Keratinocyte (primary cell): Measurements from ENCODE around the gene SYPL2. TPM values are rescaled to one million over a fixed set of nuclear protein-coding genes. Genes with fewer than 3 reads are reported as not detected.

Experiments used
- DNase-seq: peaks from one replicate; pipeline ENCODE4 v3.0.0-alpha.2; 2011; ENCODE audit warnings: low read depth, missing footprints, low spot score
- FAIRE-seq: peaks from 2 replicates; lab custom pipeline; 2011; peaks lifted over from hg19 to GRCh38; lab: Jason Lieb, UNC
- H2AFZ ChIP-seq: 2 replicates; pipeline ENCODE4 v1.6.0; 2012; ENCODE audit warnings: low read length, control low read depth, inconsistent platforms; ENCODE audit not compliant: control insufficient read depth
- H3K27ac ChIP-seq: 2 replicates; pipeline ENCODE4 v1.5.1; 2011; ENCODE audit warnings: low read length; ENCODE audit not compliant: control insufficient read depth, insufficient read depth
- H3K27me3 ChIP-seq: 3 replicates; pipeline ENCODE4 v1.6.0; 2011; ENCODE audit warnings: low read length; ENCODE audit not compliant: control insufficient read depth, insufficient read depth; ENCODE audit errors: extremely low read depth
- H3K36me3 ChIP-seq, 2 experiments: 2 replicates in 1 of 2; 3 replicates in 1 of 2; pipeline ENCODE4 v1.5.1; 2011; ENCODE audit warnings: low read length in 2 of 2, mild to moderate bottlenecking in 1 of 2; ENCODE audit not compliant: control insufficient read depth in 2 of 2, insufficient read depth in 2 of 2; ENCODE audit errors: extremely low read depth in 1 of 2
- H3K4me1 ChIP-seq: 3 replicates; pipeline ENCODE4 v1.5.1; 2011; ENCODE audit warnings: low read length; ENCODE audit not compliant: control insufficient read depth, insufficient read depth; ENCODE audit errors: extremely low read depth
- H3K4me2 ChIP-seq: 3 replicates; pipeline ENCODE4 v1.6.0; 2011; ENCODE audit warnings: low read depth, low read length; ENCODE audit not compliant: control insufficient read depth, insufficient read depth; ENCODE audit errors: extremely low read depth
- H3K4me3 ChIP-seq, 3 experiments: fragments of 200-600 bp in 1 of 3; sonication (generic) in 1 of 3; 2 replicates in 2 of 3; 3 replicates in 1 of 3; pipeline ENCODE4 v1.5.1; 2011 to 2016; ENCODE audit warnings: low read length in 3 of 3, mild to moderate bottlenecking in 3 of 3, control low read depth in 2 of 3, inconsistent platforms in 1 of 3, low read depth in 1 of 3, mixed read lengths in 1 of 3, mixed run types in 1 of 3, moderate library complexity in 1 of 3; ENCODE audit not compliant: control insufficient read depth in 2 of 3, insufficient read depth in 2 of 3; ENCODE audit errors: extremely low read depth in 1 of 3
- H3K79me2 ChIP-seq: 2 replicates; pipeline ENCODE4 v1.6.0; 2012; ENCODE audit warnings: low read length; ENCODE audit not compliant: control insufficient read depth, insufficient read depth
- H3K9ac ChIP-seq: 3 replicates; pipeline ENCODE4 v1.6.0; 2011; ENCODE audit warnings: low read length; ENCODE audit not compliant: control insufficient read depth, insufficient read depth; ENCODE audit errors: extremely low read depth
- H3K9me1 ChIP-seq: 3 replicates; pipeline ENCODE4 v1.6.0; 2011; ENCODE audit warnings: low read length; ENCODE audit not compliant: control insufficient read depth, insufficient read depth; ENCODE audit errors: extremely low read depth
- H3K9me3 ChIP-seq: 2 replicates; pipeline ENCODE4 v1.5.1; 2012; ENCODE audit warnings: low read depth, low read length; ENCODE audit not compliant: control insufficient read depth
- H4K20me1 ChIP-seq: 3 replicates; pipeline ENCODE4 v1.6.0; 2011; ENCODE audit warnings: low read length; ENCODE audit not compliant: control insufficient read depth, insufficient read depth; ENCODE audit errors: extremely low read depth
- CTCF ChIP-seq, 3 experiments: IDR thresholded peaks in 1 of 3; conservative IDR thresholded peaks in 1 of 3; optimal IDR thresholded peaks in 1 of 3; 2 replicates in 2 of 3; 3 replicates in 1 of 3; pipeline versions ENCODE3 to v1.5.1; 2011; ENCODE audit warnings: low read length in 3 of 3, mild to moderate bottlenecking in 3 of 3, moderate library complexity in 2 of 3, control low read depth in 1 of 3, inconsistent platforms in 1 of 3; ENCODE audit not compliant: insufficient read depth in 2 of 3; ENCODE audit errors: extremely low read depth in 1 of 3
- EZH2 ChIP-seq: IDR thresholded peaks from one replicate; pipeline ENCODE4 v1.6.1; 2012; ENCODE audit warnings: inconsistent platforms, mild to moderate bottlenecking, low read length, moderate library complexity
- dilution Hi-C: fragments of 300-500 bp; cut with MboI; formaldehyde crosslinking; loops from one replicate; pipeline ENCODE4 v1.7.0; 2020; ENCODE audit warnings: low sequenced_read_pairs; ENCODE audit not compliant: extremely low pct_ligation_motif_present
- polyA plus RNA-seq, 5 experiments: library from polyadenylated mRNA; depleted of rRNA in 3 of 5; stranded (reverse) in 3 of 5; stranded (forward) in 1 of 5; unstranded in 1 of 5; fragments of >200 nt; gene quantifications; 1 replicate in 1 of 5; 2 replicates in 3 of 5; 3 replicates in 1 of 5; pipeline versions ENCODE4 v1.2.1 to v1.2.3, GENCODE V29; 2011 to 2012; ENCODE audit warnings: missing spikeins in 2 of 5, low read depth in 1 of 5, low replicate concordance in 1 of 5

Gene SYPL2
- polyA plus RNA-seq, 1 donor (not counting 4 experiments of a cell fraction or from before 2014, with no cell fraction given) = not detected

- Histone ChIP-seq H3K27me3 (no peaks in the 10 kb centered on the region), H3K4me1 (peaks cover 7% of the 10 kb centered on the region), H4K20me1 (no peaks in the 10 kb centered on the region), H3K4me2 (peak overlapping the region; percentile 84), H2AFZ (peak overlapping the region; percentile 92), H3K79me2 (peaks cover 7% of the 10 kb centered on the region), H3K36me3 (peaks cover 15 to 16% of the 10 kb centered on the region in 2 experiments), H3K4me3 (peak overlapping the region in 2 of 3 experiments; percentile 86 to 93), H3K9me3 (no peaks in the 10 kb centered on the region), H3K27ac (no peak overlapping the region), H3K9me1 (no peaks in the 10 kb centered on the region), H3K9ac (peak overlapping the region; percentile 71)
- dilution Hi-C loops = no loop called here
- DNase-seq (no peak), FAIRE-seq (no peak)
- TF ChIP-seq CTCF (optimal IDR thresholded peaks at IDR 0.05 in 1 of 3, IDR thresholded peaks at IDR 0.05 in 1 of 3, conservative IDR thresholded peaks at IDR 0.05 in 1 of 3; ENCODE audit: extremely low read depth in 1 of 3, insufficient read depth in 2 of 3, low read length in 3 of 3) = no peak
- TF ChIP-seq EZH2 = no peak
These were observed 26.9 kb downstream of the SYPL2 start for GRCh38 chr1:109493227-109493626.

GRCh38 chr1:109493805-109494539, 27.6 kb downstream of the SYPL2 start, which contains the start of gene CYB561D1:
CYB561D1 (plus strand) TSS chr1:109494094; CDS start chr1:109494140, 46 bp downstream.
- H3K27ac ChIP-seq = peak within 1 kb of the TSS; percentile 17
- H3K79me2 ChIP-seq = peaks cover 7% of the 10 kb centered on the region
- peaks cover 15% of the 10 kb centered on the region in 2 experiments for H3K36me3 ChIP-seq
- FAIRE-seq = no peak
- no peaks in the 10 kb centered on the region for H3K27me3 ChIP-seq
- H3K4me2 ChIP-seq = peak within 1 kb of the TSS; percentile 84
- peak within 1 kb of the TSS; percentile 99 for H2AFZ ChIP-seq
- no peaks in the 10 kb centered on the region for H4K20me1 ChIP-seq
- peaks cover 12% of the 10 kb centered on the region for H3K4me1 ChIP-seq
- dilution Hi-C loops = no loop called here
- no peaks in the 10 kb centered on the region for H3K9me1 ChIP-seq
- TF ChIP-seq CTCF (optimal IDR thresholded peaks at IDR 0.05 in 1 of 3, IDR thresholded peaks at IDR 0.05 in 1 of 3, conservative IDR thresholded peaks at IDR 0.05 in 1 of 3; ENCODE audit: extremely low read depth in 1 of 3, insufficient read depth in 2 of 3, low read length in 3 of 3) (peak; percentile 79 to 97 (median 88)), EZH2 (no peak)
- DNase-seq = no peak
- H3K9me3 ChIP-seq = no peaks in the 10 kb centered on the region
- H3K4me3 ChIP-seq = peak within 1 kb of the TSS; percentile 72 to 93 (median 86)
- H3K9ac ChIP-seq = peak within 1 kb of the TSS; percentile 71
